Esophagus muscularis mucosa (tissue), 4 donors: Measurements from ENCODE around the gene PIGZ. TPM values are rescaled to one million over a fixed set of nuclear protein-coding genes. Genes with fewer than 3 reads are reported as not detected.

ENCODE experiments used
- DNase-seq: peaks from one replicate; pipeline ENCODE4 v3.0.0-alpha.2; 2017; ENCODE audit errors: extremely low spot score
- H3K27ac ChIP-seq, 4 donors: fragments of 200-600 bp; sonication (generic); replicated peaks in 1 of 4; 1 replicate in 3 of 4; 2 replicates in 1 of 4; pipeline ENCODE4 v1.5.1; 2016 to 2019; ENCODE audit warnings: mild to moderate bottlenecking in 1 of 4
- H3K27me3 ChIP-seq, 4 donors: fragments of 200-600 bp; sonication (generic); one replicate each; pipeline versions ENCODE4 v1.5.1 to v1.6.0; 2016 to 2019
- H3K36me3 ChIP-seq, 4 donors: fragments of 200-600 bp; sonication (generic); one replicate each; pipeline ENCODE4 v1.5.1; 2016 to 2019
- H3K4me1 ChIP-seq, 4 donors: fragments of 200-600 bp; sonication (generic); one replicate each; pipeline ENCODE4 v1.5.1; 2016 to 2019
- H3K4me3 ChIP-seq, 4 donors: fragments of 200-600 bp; sonication (generic); 1 replicate in 2 of 4; 2 replicates in 2 of 4; pipeline ENCODE4 v1.5.1; 2016 to 2019; ENCODE audit warnings: mild to moderate bottlenecking in 4 of 4, moderate library complexity in 1 of 4
- H3K9me3 ChIP-seq, 4 donors: fragments of 200-600 bp; sonication (generic); 1 replicate in 3 of 4; 2 replicates in 1 of 4; pipeline ENCODE4 v1.5.1; 2016 to 2019
- EP300 ChIP-seq: sonication (generic); formaldehyde crosslinking; IDR thresholded peaks from one replicate; pipeline ENCODE4 v1.6.1; 2017; ENCODE audit warnings: antibody characterized with exemption
- POLR2A ChIP-seq: fragments of 450-650 bp; IDR thresholded peaks from one replicate; pipeline ENCODE4 v1.6.1; 2017; ENCODE audit warnings: antibody characterized with exemption, moderate library complexity, mild to moderate bottlenecking, low read depth
- POLR2AphosphoS5 ChIP-seq, 2 donors: sonication (generic); formaldehyde crosslinking; IDR thresholded peaks; one replicate each; pipeline ENCODE4 v1.6.1; 2017; ENCODE audit warnings: antibody characterized with exemption in 2 of 2
- WGBS: methylation state at CpG from one replicate; pipeline ENCODE4 v1.1.5; 2018; 5-methylcytosine and 5-hydroxymethylcytosine counted together
- intact Hi-C: fragments of 100-400 bp; cut with DNase I; formaldehyde crosslinking; loops from one replicate; pipeline ENCODE4 v1.15.1; 2023
- total RNA-seq, 4 donors: library from RNA; depleted of rRNA; stranded (reverse); fragments of >200 nt; gene quantifications; one replicate each; pipeline versions ENCODE4 v1.1.0 to v1.2.1, GENCODE V29; 2016
- TF ChIP-seq, protein P1 (sequence below), 3 experiments: fragments of 200-600 bp in 2 of 3; fragments of 450-650 bp in 1 of 3; sonication (generic) in 2 of 3; IDR thresholded peaks; one replicate each; pipeline ENCODE4 v1.5.1; 2017 to 2019; ENCODE audit warnings: antibody characterized with exemption in 3 of 3, mild to moderate bottlenecking in 2 of 3, moderate library complexity in 1 of 3

PIGZ gene
- total RNA-seq, 4 donors from 2014 or later = 12.9 to 18.2 (median 15.4) TPM

DNA sequence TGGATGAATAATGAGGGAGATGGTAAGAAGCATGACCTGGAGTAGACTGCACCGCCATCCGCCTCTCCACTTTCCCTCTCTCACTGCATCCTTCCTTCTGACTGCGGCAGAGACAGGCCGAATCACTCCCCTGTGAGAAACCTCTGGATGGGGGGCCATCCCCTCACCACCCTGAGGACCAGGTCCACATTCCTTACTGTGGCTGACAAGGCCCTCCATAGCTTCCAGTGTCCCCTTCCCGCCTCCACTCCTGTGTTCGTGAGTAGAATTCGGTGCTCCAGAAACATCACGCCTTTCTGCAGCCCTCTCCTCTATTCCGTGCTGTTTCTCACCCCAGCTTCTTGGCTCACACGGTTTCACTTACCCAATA is 2.8 kb downstream of the PIGZ start:
- intact Hi-C loops = loop anchor here (5.0 kb wide), 1 partner anchor 128 kb away; no protein-coding TSS in a partner anchor
- H3K36me3 ChIP-seq = peaks cover 0 to 12% (median 5%) of the 10 kb centered on the region in 4 donors
- H3K27me3 ChIP-seq = no peaks in the 10 kb centered on the region
- no peak for DNase-seq
- H3K27ac ChIP-seq = no peak overlapping the region
- H3K9me3 ChIP-seq = no peaks in the 10 kb centered on the region
- TF ChIP-seq EP300 (no peak), POLR2A (no peak), POLR2AphosphoS5 (IDR thresholded peaks at IDR 0.05) (no peak)
- TF ChIP-seq, protein P1, sequence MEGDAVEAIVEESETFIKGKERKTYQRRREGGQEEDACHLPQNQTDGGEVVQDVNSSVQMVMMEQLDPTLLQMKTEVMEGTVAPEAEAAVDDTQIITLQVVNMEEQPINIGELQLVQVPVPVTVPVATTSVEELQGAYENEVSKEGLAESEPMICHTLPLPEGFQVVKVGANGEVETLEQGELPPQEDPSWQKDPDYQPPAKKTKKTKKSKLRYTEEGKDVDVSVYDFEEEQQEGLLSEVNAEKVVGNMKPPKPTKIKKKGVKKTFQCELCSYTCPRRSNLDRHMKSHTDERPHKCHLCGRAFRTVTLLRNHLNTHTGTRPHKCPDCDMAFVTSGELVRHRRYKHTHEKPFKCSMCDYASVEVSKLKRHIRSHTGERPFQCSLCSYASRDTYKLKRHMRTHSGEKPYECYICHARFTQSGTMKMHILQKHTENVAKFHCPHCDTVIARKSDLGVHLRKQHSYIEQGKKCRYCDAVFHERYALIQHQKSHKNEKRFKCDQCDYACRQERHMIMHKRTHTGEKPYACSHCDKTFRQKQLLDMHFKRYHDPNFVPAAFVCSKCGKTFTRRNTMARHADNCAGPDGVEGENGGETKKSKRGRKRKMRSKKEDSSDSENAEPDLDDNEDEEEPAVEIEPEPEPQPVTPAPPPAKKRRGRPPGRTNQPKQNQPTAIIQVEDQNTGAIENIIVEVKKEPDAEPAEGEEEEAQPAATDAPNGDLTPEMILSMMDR (IDR thresholded peaks at IDR 0.05) = no peak
- 94% methylated on average over 10 of the region's 10 CpGs for WGBS
- no peak overlapping the region for H3K4me3 ChIP-seq
- peaks cover 11 to 35% (median 24%) of the 10 kb centered on the region in 4 donors for H3K4me1 ChIP-seq

DNA sequence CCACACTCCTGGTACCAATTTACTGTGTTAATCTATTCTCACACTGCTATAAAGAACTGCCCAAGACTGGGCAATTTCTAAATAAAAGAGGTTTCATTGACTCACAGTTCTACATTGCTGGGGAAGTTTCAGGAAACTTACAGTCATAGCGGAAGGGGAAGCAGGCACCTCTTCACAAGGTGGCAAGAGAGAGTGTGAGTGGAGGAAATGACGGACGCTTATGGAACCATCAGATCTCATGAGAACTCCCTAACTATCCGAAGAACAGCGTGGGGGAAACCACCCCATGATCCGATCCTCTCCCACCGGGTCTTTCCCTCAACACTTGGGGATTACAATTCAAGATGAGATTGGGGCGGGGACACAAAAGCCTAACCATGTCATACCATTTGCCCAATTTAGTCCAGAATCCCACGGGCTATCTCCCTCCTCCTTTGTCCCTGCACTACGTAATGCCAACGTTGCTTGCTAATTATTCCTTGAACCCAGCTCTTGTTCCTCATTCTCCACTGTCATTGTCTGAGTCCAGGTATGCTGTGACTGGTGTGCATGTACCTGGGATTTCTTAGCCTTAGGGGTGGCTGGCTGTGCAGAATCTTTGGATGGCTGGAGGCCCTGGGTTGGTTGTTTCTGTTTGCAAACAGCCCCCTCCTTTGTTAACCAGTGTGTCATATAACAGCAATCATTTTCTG is 3.4 kb downstream of the PIGZ start:
- Histone ChIP-seq H3K4me1 (peaks cover 11 to 34% (median 24%) of the 10 kb centered on the region in 4 donors), H3K27me3 (no peaks in the 10 kb centered on the region), H3K4me3 (no peak overlapping the region), H3K9me3 (no peaks in the 10 kb centered on the region), H3K36me3 (peaks cover 0 to 12% (median 5%) of the 10 kb centered on the region in 4 donors), H3K27ac (no peak overlapping the region)
- intact Hi-C loops = loop anchor here (5.0 kb wide), 1 partner anchor 128 kb away; no protein-coding TSS in a partner anchor
- TF ChIP-seq, protein P1 (IDR thresholded peaks at IDR 0.05) = no peak
- no peak for TF ChIP-seq EP300
- no peak for TF ChIP-seq POLR2AphosphoS5 (IDR thresholded peaks at IDR 0.05)
- no peak for TF ChIP-seq POLR2A
- 89% methylated on average over 11 of the region's 11 CpGs for WGBS
- DNase-seq = no peak

DNA sequence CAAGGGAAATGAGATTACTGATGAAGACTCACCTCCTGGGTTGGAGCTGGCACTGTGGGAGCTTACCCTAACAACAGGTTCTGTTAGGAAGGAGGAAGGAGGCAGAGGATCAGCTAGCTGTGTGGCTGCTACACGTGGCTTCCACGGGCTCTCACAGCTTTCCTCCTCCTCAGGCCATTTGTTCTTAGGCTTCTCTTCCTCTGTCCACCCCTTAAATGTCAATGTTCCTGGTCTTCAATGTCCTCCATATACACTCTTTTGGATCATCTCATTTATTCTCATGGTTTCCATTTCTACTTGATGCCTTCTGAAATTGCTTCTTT is 5.0 kb downstream of the PIGZ start:
- H3K4me1 ChIP-seq = peaks cover 9 to 23% (median 20%) of the 10 kb centered on the region in 4 donors
- DNase-seq = no peak
- H3K27me3 ChIP-seq = no peaks in the 10 kb centered on the region
- H3K4me3 ChIP-seq = no peak overlapping the region
- 88% methylated on average over 2 of the region's 2 CpGs for WGBS
- no peak for TF ChIP-seq EP300
- no peak for TF ChIP-seq POLR2AphosphoS5 (IDR thresholded peaks at IDR 0.05)
- TF ChIP-seq POLR2A = no peak
- TF ChIP-seq, protein P1 (IDR thresholded peaks at IDR 0.05) = no peak
- intact Hi-C loops = no loop called here
- no peaks in the 10 kb centered on the region for H3K9me3 ChIP-seq
- no peak overlapping the region for H3K27ac ChIP-seq
- peaks cover 0 to 12% (median 5%) of the 10 kb centered on the region in 4 donors for H3K36me3 ChIP-seq

DNA sequence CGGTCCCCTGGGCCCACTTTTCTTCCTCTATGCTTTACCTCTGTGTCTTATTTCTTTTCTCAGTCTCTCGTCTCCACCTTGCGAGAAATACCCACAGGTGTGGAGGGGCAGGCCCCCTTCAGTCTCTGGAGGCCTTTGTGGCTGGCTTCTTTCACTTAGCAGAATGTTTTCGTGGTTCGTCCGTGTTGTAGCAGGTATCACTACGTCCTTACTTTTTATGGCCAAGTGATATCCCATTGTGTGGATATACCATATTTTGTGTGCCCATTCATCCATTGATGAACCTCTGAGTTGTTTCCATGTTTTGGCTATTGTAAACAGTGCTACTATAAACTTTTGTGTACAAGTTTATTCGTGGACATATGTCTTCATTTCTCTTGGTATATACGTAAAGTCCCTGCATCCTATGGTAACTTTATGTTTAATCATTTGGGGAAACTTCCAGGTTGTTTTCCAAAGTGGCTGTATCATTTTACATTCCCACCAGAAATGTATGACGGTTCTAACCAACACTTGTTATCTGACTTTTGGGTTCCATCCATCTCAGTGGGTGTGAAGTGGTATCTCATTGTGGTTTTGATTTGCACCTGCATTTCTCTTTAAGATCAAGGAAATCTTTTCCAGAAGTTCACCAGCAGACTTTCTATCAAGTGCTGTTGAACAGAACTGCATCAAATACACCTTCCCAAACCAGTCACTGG is 5.6 kb downstream of the PIGZ start:
- no peaks in the 10 kb centered on the region for H3K9me3 ChIP-seq
- no peaks in the 10 kb centered on the region for H3K27me3 ChIP-seq
- intact Hi-C loops = no loop called here
- H3K27ac ChIP-seq = no peak overlapping the region
- no peak for DNase-seq
- no peak overlapping the region for H3K4me3 ChIP-seq
- WGBS = 91% methylated on average over 10 of the region's 10 CpGs
- H3K4me1 ChIP-seq = peaks cover 6 to 19% (median 17%) of the 10 kb centered on the region in 4 donors
- peaks cover 0 to 12% (median 5%) of the 10 kb centered on the region in 4 donors for H3K36me3 ChIP-seq
- TF ChIP-seq, protein P1 (IDR thresholded peaks at IDR 0.05) = no peak
- TF ChIP-seq EP300 (no peak), POLR2AphosphoS5 (IDR thresholded peaks at IDR 0.05) (no peak), POLR2A (no peak)
